ENCODE measurements around the gene MAGOH. TPM values are rescaled to one million over a fixed set of nuclear protein-coding genes. Genes with fewer than 3 reads are reported as not detected.
"Not testable (repeated sequence)": the region's sequence is repeated elsewhere in the genome, so short reads cannot be mapped to it uniquely, and the experiment has no call there.

Gene MAGOH
- total and polyA plus RNA-seq, 5 experiments from 2014 or later: 54.1 to 116 (median 99.7) TPM

DNA sequence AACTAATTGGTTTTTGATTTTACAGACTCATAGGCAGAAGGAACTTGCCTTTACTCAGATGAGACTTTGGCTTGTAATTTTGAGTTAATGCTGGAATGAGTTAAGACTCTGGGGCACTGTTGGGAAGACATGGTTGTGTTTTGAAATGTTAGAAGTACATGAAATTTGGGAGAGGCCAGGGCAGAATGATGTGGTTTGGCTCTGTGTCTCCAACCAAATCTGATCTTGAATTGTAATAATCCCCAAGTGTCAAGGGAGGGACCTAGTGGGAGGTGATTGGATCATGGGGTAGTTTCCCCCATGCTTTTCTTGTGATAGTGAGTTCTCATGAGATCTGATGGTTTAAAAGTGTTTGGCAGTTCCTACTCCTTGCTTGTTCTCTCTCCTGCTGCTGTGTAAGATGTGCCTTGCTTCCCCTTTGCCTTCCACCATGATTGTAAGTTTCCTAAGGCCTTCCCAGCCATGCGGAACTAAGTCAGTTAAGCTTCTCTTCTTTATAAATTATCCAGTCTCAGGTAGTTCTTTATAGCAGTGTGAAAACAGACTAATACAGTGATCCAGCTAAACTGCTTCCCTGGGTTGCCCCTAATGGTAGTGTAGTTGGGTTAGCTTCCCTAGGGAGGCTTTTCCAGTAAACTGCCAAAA, 31.5 kb downstream of the MAGOH start:
- peaks cover 10 to 28% (median 19%) of the 10 kb centered on the region in 4 donors for H3K4me1 Mint-ChIP-seq
- POLR2A ChIA-PET: no interaction called here
- peaks cover 44 to 95% (median 73%) of the 10 kb centered on the region in 3 donors for H3K36me3 Mint-ChIP-seq
- H3K27ac Mint-ChIP-seq: no peak overlapping the region
- no peaks in the 10 kb centered on the region for H3K27me3 Mint-ChIP-seq
- peak overlapping the region in 1 of 10 donors; percentile 42 for H3K4me3 Mint-ChIP-seq
- DNase-seq (no peak), ATAC-seq (no peak)
- peaks cover 0 to 23% (median 13%) of the 10 kb centered on the region in 9 donors for H3K9me3 Mint-ChIP-seq

DNA sequence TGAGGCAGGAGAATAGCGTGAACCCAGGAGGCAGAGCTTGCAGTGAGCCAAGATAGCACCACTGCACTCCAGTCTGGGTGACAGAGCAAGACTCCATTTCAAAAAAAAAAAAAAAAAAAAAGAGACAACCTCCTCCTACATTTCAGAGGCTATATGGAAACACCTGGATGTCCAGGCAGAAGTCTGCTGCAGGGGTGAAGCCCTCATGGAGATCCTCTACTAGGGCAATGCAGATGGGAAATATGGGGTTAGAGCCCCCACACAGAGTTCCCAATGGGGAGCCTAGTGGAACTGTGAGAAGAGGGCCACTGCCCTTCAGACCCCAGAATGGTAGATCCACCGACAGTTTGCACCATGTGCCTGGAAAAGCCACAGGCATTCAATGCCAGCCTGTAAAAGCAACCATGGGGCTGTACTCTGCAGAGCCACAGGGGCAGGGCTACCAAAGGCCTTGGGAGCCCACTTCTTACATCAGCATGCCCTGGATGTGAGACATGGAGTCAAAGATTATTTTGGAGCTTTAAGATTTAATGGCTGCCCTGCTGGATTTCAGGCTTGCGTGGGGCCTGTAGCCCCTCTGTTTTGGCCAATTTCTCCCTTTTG, 32.1 kb downstream of the MAGOH start:
- not testable (repeated sequence) for DNase-seq, ATAC-seq
- POLR2A ChIA-PET: interaction anchor here (0.6 kb wide), 1 partner anchor 185 kb away, joined by 4 read pairs; no protein-coding TSS in a partner anchor

DNA sequence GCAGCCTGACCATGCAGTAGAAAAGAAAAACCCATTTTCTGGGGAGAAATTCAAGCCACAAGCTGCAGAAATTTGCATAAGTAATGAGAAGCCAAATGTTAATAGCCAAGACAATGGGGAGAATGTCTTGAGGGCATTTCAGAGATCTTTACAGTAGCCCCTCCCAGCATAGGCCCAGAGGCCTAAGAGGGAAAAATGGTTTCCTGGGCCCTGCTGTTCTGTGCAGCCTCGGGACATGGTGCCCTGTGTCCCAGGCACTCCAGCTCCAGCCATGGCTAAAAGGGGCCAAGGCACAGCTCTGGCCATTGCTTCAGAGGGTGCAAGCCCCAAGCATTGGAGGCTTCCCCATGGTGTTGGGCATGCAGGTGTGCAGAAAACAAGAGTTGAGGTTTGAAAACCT, 32.8 kb downstream of the MAGOH start:
- Mint-ChIP-seq H3K36me3 (peaks cover 44 to 93% (median 74%) of the 10 kb centered on the region in 3 donors), H3K9me3 (peaks cover 0 to 23% (median 13%) of the 10 kb centered on the region in 9 donors), H3K4me1 (peaks cover 14 to 28% (median 22%) of the 10 kb centered on the region in 4 donors)
- POLR2A ChIA-PET: interaction anchor here (0.6 kb wide), 1 partner anchor 184 kb away, joined by 4 read pairs; no protein-coding TSS in a partner anchor
- H3K27ac Mint-ChIP-seq, DNase-seq, H3K4me3 Mint-ChIP-seq, ATAC-seq, H3K27me3 Mint-ChIP-seq: not testable (repeated sequence)

More for the DNA sequence above, 32.1 kb downstream of the MAGOH start:
- not testable (repeated sequence) for H3K27me3 Mint-ChIP-seq, H3K4me3 Mint-ChIP-seq
- H3K36me3 Mint-ChIP-seq: peaks cover 44 to 93% (median 72%) of the 10 kb centered on the region in 3 donors
- peaks cover 13 to 28% (median 20%) of the 10 kb centered on the region in 4 donors for H3K4me1 Mint-ChIP-seq
- H3K27ac Mint-ChIP-seq: peak overlapping the region in 1 of 10 donors; percentile 38
- peaks cover 0 to 23% (median 13%) of the 10 kb centered on the region in 9 donors for H3K9me3 Mint-ChIP-seq

DNA sequence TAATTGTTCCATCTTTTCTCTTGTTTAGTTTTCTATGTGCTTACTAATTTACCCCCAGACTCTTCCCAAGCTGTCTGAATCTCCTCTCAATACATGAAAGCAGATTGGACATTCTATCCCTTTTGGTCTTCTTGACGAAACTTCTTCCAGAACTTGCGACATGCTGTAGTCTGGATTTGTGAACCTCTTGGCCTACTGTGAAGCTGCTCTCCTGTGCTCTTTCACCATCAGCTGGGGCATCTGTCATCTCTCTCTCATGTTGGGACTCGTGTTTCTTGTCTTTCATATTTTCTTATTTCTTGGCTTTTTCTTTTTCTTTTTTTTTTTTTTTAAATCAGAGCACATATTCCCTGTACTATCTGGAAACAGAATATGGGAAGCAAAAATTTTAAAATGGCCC, 34.9 kb downstream of the MAGOH start:
- DNase-seq (no peak), ATAC-seq (no peak)
- Mint-ChIP-seq H3K27me3 (no peaks in the 10 kb centered on the region), H3K4me1 (peaks cover 20 to 38% (median 34%) of the 10 kb centered on the region in 4 donors), H3K4me3 (no peak overlapping the region), H3K36me3 (peaks cover 37 to 74% (median 56%) of the 10 kb centered on the region in 3 donors), H3K9me3 (peaks cover 0 to 23% (median 13%) of the 10 kb centered on the region in 9 donors), H3K27ac (peak overlapping the region in 3 of 10 donors; percentile 42 to 76 (median 45))
- POLR2A ChIA-PET: no interaction called here

GRCh38 chr1:53198241-53198651, 40.1 kb downstream of the MAGOH start:
- Mint-ChIP-seq H3K4me1 (peaks cover 20 to 47% (median 46%) of the 10 kb centered on the region in 4 donors), H3K27ac (peak overlapping the region; percentile 94 to 100 (median 99)), H3K36me3 (peaks cover 2 to 25% (median 15%) of the 10 kb centered on the region in 3 donors), H3K9me3 (peaks cover 0 to under 1% (median 0%) of the 10 kb centered on the region in 9 donors), H3K27me3 (no peaks in the 10 kb centered on the region), H3K4me3 (peak overlapping the region; percentile 88 to 97 (median 96))
- ATAC-seq (no peak), DNase-seq (no peak)
- POLR2A ChIA-PET: interaction anchor here (1.1 to 2.4 kb wide), 5 partner anchors 15 to 22 kb away, joined by 3 to 11 read pairs (median 4); partner anchors contain the start of gene CZIB

DNA sequence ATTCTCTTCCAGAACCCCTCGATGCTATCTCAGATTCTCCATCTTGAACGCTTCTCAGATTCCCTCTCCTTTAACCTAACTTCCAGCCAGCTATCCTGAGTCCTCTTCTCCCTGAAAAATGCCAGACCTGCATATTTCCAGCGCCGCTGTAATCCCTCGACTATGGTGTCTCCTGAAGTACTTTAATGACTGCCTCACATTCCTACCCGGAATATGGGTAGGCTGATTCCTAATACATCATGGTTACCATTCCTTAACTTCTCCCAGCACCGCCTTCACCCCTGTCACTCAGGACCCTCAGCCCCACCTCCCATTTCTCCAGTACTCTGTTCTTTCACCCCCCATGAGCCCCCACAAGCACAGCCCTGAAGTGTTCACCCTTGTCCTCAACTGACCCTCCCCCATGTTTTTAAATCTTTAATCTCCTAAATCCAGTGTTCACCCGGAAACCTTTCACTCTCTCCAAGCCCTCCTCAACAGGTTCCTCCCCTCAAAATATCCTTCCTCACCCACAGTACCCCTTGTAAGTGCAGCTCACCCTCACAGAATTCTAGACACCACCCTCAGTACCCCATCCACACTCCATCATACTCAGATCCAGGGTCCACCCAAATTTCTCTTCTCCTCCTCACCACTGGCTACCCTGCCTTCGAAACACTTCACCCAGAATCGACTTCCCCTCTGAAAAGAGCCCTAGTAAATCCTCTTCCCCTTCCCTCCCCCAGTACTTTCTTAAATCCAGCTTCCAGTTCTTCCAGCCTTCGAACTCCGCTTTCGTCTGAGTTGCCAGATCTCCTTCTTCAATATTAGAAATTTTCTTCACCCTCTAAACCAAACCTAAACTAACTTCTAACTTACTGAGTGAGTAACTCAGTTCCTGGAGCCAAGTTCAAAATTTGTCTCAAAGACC, 40.8 kb downstream of the MAGOH start:
- Mint-ChIP-seq H3K27ac (peak overlapping the region; percentile 94 to 100 (median 99)), H3K36me3 (peaks cover 0 to 18% (median 8%) of the 10 kb centered on the region in 3 donors), H3K4me3 (peak overlapping the region; percentile 88 to 97 (median 96)), H3K4me1 (peaks cover 18 to 41% (median 40%) of the 10 kb centered on the region in 4 donors), H3K9me3 (no peaks in the 10 kb centered on the region), H3K27me3 (no peaks in the 10 kb centered on the region)
- DNase-seq (no peak), ATAC-seq (no peak)
- POLR2A ChIA-PET: interaction anchor here (1.1 to 2.4 kb wide), 5 partner anchors 16 to 23 kb away, joined by 3 to 11 read pairs (median 4); partner anchors contain the start of gene CZIB

DNA sequence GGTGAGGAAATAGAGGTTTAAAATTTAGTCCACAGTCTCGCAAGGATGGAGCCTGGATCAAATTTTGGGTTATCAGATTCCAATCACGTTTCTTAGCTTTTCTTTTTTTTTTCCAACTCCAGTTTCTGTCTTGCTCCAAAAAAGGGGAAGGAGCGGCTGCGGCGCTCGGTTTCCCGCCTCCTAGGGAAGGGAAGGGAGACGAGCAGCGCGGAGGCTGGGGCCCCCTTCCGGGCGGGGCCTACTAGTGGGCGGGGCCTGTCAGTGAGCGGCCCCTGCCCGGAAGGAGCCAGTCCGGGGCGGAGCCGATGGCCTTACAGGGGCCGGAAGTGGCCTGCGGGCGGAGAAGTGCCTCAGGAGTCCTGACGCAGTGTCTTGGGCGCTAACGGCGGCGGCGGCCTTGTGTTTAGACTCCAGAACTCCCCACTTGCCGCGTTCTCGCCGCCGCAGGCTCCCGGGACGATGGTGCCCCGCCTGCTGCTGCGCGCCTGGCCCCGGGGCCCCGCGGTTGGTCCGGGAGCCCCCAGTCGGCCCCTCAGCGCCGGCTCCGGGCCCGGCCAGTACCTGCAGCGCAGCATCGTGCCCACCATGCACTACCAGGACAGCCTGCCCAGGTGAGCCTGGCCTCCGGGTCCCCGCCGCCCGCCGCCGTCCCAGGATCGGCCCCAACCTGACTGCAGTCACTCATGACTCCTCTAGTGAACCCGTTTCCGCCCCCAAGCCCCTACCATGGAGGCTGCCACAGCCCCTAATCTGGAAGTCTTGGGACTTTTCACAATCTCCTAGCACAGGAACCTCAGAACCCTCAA, 41.6 kb downstream of the MAGOH start, which contains the start of gene CPT2:
CPT2 (plus strand) TSS at position 340 of the 806 bp plus-strand sequence; CDS start at position 460, 120 bp downstream.
- Mint-ChIP-seq H3K27me3 (no peaks in the 10 kb centered on the region), H3K27ac (peak within 1 kb of the TSS; percentile 94 to 100 (median 99)), H3K36me3 (peaks cover 0 to 11% (median 3%) of the 10 kb centered on the region in 3 donors), H3K9me3 (no peaks in the 10 kb centered on the region), H3K4me3 (peak within 1 kb of the TSS; percentile 88 to 97 (median 96)), H3K4me1 (peaks cover 17 to 40% (median 38%) of the 10 kb centered on the region in 4 donors)
- POLR2A ChIA-PET: interaction anchor here (0.6 to 2.4 kb wide), 8 partner anchors 10 to 130 kb away, joined by 3 to 12 read pairs (median 4); partner anchors contain the start of gene CZIB
- peak; percentile 95 for ATAC-seq
- peak; percentile 80 to 95 (median 88) for DNase-seq

DNA sequence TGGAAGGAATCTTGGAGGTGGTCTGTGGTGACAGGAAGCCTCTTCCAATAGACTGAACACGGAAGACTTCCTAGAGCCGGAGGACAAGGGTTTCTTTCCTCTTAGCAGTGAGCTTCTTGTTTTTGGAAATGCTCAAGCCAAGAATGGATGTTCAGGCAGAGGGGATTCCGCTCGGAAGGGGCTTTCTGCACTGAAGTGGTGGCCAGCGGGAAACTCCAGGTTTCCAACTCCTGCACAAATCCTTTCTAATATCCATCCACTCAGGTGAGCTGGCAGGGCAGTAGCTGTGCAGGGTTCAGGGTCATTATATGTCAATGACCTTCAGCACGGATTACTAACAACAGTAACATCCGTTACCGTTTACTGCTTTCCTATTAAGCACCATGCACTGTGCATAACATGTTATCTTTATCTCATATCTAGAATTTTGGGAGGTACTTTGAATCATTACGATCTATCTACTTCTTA, 42.3 kb downstream of the MAGOH start:
- peak; percentile 30 to 44 for ATAC-seq
- peak in 1 of 10 donors; percentile 4 for DNase-seq
- H3K36me3 Mint-ChIP-seq: peaks cover 0 to 5% (median 3%) of the 10 kb centered on the region in 3 donors
- H3K4me1 Mint-ChIP-seq: peaks cover 17 to 37% (median 37%) of the 10 kb centered on the region in 4 donors
- peak overlapping the region; percentile 86 to 96 (median 92) for H3K4me3 Mint-ChIP-seq
- H3K9me3 Mint-ChIP-seq: no peaks in the 10 kb centered on the region
- peak overlapping the region; percentile 94 to 100 (median 96) for H3K27ac Mint-ChIP-seq
- H3K27me3 Mint-ChIP-seq: no peaks in the 10 kb centered on the region
- POLR2A ChIA-PET: interaction anchor here (0.6 to 2.2 kb wide), 7 partner anchors 9 to 130 kb away, joined by 3 to 12 read pairs (median 3); partner anchors contain the start of gene CZIB

GRCh38 chr1:53195246-53196016, 42.9 kb downstream of the MAGOH start:
- no peak for ATAC-seq
- Mint-ChIP-seq H3K4me1 (peaks cover 17 to 37% (median 35%) of the 10 kb centered on the region in 4 donors), H3K27me3 (no peaks in the 10 kb centered on the region), H3K27ac (peak overlapping the region in 9 of 10 donors; percentile 32 to 100 (median 94)), H3K36me3 (no peaks in the 10 kb centered on the region), H3K9me3 (no peaks in the 10 kb centered on the region), H3K4me3 (peak overlapping the region in 9 of 10 donors; percentile 39 to 96 (median 91))
- POLR2A ChIA-PET: interaction anchor here (0.8 to 2.2 kb wide), 6 partner anchors 9 to 131 kb away, joined by 3 to 12 read pairs (median 3); partner anchors contain the start of gene CZIB
- no peak for DNase-seq

- POLR2A ChIA-PET: no interaction called here
- no peak for ATAC-seq
- no peak for DNase-seq
- Mint-ChIP-seq H3K27ac (peak overlapping the region in 1 of 10 donors; percentile 33), H3K9me3 (no peaks in the 10 kb centered on the region), H3K4me3 (no peak overlapping the region), H3K4me1 (peaks cover 0 to 1% (median 0%) of the 10 kb centered on the region in 4 donors), H3K27me3 (peaks cover 0 to 10% (median 3%) of the 10 kb centered on the region in 5 donors), H3K36me3 (no peaks in the 10 kb centered on the region)
Measured at GRCh38 chr1:53190210-53190611, 48.1 kb downstream of the MAGOH start.

Data from naive thymus-derived CD8-positive, alpha-beta T cell (primary cell).